Right cardiac atrium (tissue), 5 donors: ENCODE data around the gene MPC1. TPM values are rescaled to one million over a fixed set of nuclear protein-coding genes. Genes with fewer than 3 reads are reported as not detected.
"Not testable (repeated sequence)": the region's sequence is repeated elsewhere in the genome, so short reads cannot be mapped to it uniquely, and the experiment has no call there.

Experiments used
- ATAC-seq, 2 donors: fragments of 200-7000 bp; cut with Tn5 transposase; one replicate each; pipeline versions ENCODE4 v1.8.0 to v1.9.1; 2020; ENCODE audit warnings: moderate library complexity in 2 of 2, mild to moderate bottlenecking in 1 of 2
- DNase-seq, 3 donors: peaks; one replicate each; pipeline ENCODE4 v3.0.0-alpha.2; 2020
- H3K27ac ChIP-seq: one replicate; pipeline ENCODE4 v1.5.1; 2013; ENCODE audit warnings: mild to moderate bottlenecking, low read length, control low read depth, moderate library complexity
- H3K27me3 ChIP-seq: one replicate; pipeline ENCODE4 v1.6.1; 2013; ENCODE audit not compliant: control insufficient read depth, insufficient read depth
- H3K4me1 ChIP-seq: one replicate; pipeline ENCODE4 v1.6.1; 2013; ENCODE audit warnings: low read length; ENCODE audit not compliant: control insufficient read depth, insufficient read depth
- H3K4me3 ChIP-seq: one replicate; pipeline ENCODE4 v1.5.1; 2013; ENCODE audit warnings: low read length, control low read depth
- H3K9me3 ChIP-seq: one replicate; pipeline ENCODE4 v1.6.1; 2013; ENCODE audit warnings: low read length; ENCODE audit not compliant: control insufficient read depth
- WGBS: extraction: QIAGEN DNeasy Blood & Tissue Kit; methylation state at CpG from one replicate; pipeline ENCODE4 v1.1.7; 2013; 5-methylcytosine and 5-hydroxymethylcytosine counted together
- intact Hi-C, 4 donors: fragments of 100-400 bp; cut with DNase I; formaldehyde crosslinking; loops; one replicate each; pipeline versions ENCODE4 v1.11.0 to v1.14.0; 2022 to 2023
- polyA plus RNA-seq: library from polyadenylated mRNA; stranded (reverse); fragments of 200-250 nt; gene quantifications from one replicate; pipeline ENCODE4 v1.2.3, GENCODE V29; 2013
- total RNA-seq, 4 donors: library from RNA; stranded (reverse); fragmentation: NEBNext Ultra II Directional; extraction: Animal tissue kit (Norgen Biotek cat#: 25700); gene quantifications; one replicate each; pipeline ENCODE4 v1.2.1, GENCODE V29; 2021
- donor health status: healthy with polysubstance abuse.
- donor health status: DM: no; HTN: yes; CAD: no.
- donor health status: DM: no; HTN: no; CAD: no.
- donor health status: DM: no; HTN: yes; CAD: no; lungs with severe emphysema.
- donor health status: DM: yes; HTN: yes; CAD: no.

MPC1 gene
- total and polyA plus RNA-seq, 5 donors, result 275 to 760 (median 321) TPM

DNA sequence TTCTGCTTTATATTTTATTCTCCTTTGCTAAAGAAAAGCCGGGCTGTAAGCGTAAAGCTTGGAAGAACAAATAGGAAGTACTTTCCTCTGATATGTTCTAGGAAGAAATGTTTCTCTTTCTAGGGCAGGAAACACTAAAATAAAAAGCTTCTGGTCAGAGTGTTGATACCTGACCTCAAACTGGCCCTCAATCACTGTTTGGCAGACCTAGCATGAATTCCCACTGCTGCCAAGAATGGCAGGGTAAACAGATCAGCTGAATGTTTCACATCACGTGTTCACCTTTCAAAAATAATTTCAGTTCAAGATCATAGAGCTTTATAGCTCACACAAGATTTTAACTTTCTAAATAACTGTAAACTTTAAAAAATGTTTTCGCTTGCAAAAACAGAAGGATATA is 2.9 kb downstream of the MPC1 start:
- DNase-seq (no peak), ATAC-seq (no peak)
- no peak overlapping the region for H3K4me3 ChIP-seq
- no peak overlapping the region for H3K27ac ChIP-seq
- WGBS, result 53% methylated on average over 4 of the region's 4 CpGs
- H3K4me1 ChIP-seq, result no peaks in the 10 kb centered on the region
- intact Hi-C loops, result loop anchor here in 1 of 4 donors (5.0 kb wide), 1 partner anchor 37 kb away; the partner anchor contains the start of gene SFT2D1
- H3K9me3 ChIP-seq, result no peaks in the 10 kb centered on the region
- H3K27me3 ChIP-seq, result no peaks in the 10 kb centered on the region

DNA sequence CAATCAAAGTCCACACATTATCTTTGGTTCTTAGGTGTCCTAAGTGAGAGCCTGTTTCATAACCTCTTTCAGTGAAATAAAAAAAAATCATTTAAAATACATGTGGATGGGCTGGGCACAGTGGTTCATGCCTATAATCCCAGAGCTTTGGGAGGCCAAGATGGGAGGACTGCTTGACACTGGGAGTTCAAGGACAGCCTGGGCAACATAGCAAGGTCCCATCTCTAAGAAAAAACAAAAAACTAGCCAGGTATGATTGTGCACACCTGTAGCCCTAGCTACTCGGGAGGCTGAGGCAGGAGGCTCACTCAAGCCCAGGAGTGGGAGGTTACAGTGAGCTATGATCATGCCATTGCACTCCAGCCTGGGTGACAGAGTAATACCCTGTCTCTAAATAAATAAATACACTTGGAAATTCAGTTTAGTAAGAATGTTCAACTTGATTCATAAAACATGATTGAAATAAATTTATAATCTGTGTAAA is 3.6 kb downstream of the MPC1 start:
- H3K27me3 ChIP-seq, result no peaks in the 10 kb centered on the region
- no peaks in the 10 kb centered on the region for H3K9me3 ChIP-seq
- DNase-seq, result no peak
- H3K4me1 ChIP-seq, result no peaks in the 10 kb centered on the region
- no peak for ATAC-seq
- 91% methylated on average over 1 of the region's 1 CpG for WGBS
- intact Hi-C loops, result no loop called here
- H3K4me3 ChIP-seq, result no peak overlapping the region
- H3K27ac ChIP-seq, result no peak overlapping the region

DNA sequence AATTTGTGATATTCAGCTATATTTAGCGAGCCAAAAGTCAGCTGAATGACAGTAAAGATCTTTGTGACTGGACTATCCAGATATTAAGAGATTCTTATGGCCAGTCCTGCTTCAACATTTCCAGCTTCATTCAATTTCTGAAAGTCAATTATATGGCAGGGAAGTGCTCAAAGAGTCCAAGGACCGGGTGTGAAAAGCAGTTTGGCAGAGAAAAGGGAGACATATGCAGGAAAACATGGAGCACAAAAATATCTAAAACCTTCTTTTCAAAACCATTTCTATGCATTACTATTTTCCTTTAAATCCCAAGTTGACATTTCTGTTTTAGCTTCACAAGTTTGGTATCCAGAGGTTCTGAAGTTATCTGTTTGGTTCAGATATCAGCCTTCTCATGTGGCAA is 5.0 kb downstream of the MPC1 start:
- H3K27ac ChIP-seq, result no peak overlapping the region

DNA sequence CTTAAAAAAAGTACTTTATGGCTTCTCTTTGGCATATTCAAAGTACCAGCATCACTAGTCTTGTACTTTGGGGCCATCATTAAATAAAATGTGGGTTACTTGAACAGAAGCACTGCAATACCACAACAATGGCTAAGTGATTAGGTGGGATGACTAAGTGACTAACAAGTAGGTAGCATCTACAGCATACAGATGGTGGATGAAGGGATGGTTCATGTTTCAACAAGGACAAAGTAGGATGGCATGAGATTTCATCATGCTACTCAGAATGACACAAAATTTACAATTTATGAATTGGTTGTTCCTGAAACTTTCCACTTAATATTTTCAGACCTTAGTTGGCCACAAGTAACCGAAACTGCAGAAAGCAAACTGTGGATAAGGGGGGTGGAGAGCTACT is 7.7 kb downstream of the MPC1 start:
- intact Hi-C loops, result no loop called here

More for the DNA sequence above, 5.0 kb downstream of the MPC1 start:
- H3K27me3 ChIP-seq, result no peaks in the 10 kb centered on the region
- DNase-seq, result no peak
- 57% methylated on average over 2 of the region's 2 CpGs for WGBS
- intact Hi-C loops, result no loop called here
- no peaks in the 10 kb centered on the region for H3K9me3 ChIP-seq
- H3K4me3 ChIP-seq, result no peak overlapping the region
- H3K4me1 ChIP-seq, result no peaks in the 10 kb centered on the region
- ATAC-seq, result no peak

DNA sequence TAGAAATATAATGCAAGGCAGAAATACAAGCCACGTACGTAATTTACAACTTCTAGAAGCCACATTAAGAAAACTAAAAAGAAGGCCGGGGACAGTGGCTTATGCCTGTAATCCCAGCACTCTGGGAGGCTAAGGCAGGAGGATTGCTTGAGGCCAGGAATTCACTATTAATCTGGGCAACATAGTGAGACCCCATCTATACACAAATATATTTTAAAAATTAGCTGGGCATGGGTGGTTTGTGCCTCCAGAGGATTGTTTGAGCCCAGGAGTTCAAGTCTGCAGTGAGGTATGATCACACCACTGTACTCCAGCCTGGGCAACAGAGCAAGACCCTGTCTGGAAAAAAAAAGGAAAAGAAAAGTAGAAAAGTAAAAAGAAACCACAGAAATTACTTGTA is 12.3 kb downstream of the MPC1 start:
- peaks cover 5% of the 10 kb centered on the region for H3K4me1 ChIP-seq
- no peaks in the 10 kb centered on the region for H3K27me3 ChIP-seq
- ATAC-seq (no peak), DNase-seq (no peak)
- no peaks in the 10 kb centered on the region for H3K9me3 ChIP-seq
- H3K27ac ChIP-seq, result no peak overlapping the region
- intact Hi-C loops, result no loop called here
- no peak overlapping the region for H3K4me3 ChIP-seq
- WGBS, result 95% methylated on average over 3 of the region's 3 CpGs

More for the DNA sequence above, 7.7 kb downstream of the MPC1 start:
- Histone ChIP-seq H3K27ac (no peak overlapping the region), H3K4me1 (no peaks in the 10 kb centered on the region), H3K9me3 (no peaks in the 10 kb centered on the region), H3K27me3 (no peaks in the 10 kb centered on the region), H3K4me3 (no peak overlapping the region)
- ATAC-seq, result no peak
- DNase-seq, result no peak
- WGBS, result 92% methylated on average over 1 of the region's 1 CpG

DNA sequence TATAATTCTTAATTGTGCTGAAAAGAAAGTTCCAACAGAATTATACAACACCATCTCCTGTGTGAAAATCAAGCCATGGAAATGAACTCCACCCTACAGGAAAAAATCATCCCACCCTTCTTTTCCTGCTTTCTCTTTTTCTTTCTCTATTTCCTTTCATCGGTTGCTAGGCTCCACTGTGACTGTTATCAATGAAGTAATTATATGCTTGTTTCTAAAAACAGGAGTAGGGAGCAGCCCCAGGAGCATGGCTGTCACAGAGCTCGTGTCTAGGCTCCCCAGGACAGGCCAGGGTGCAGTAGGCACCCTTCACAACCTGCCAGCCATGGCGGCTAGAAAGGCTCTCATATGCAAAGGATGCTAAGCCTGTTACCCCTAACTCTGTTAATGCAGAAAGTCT is 13.0 kb downstream of the MPC1 start:
- Histone ChIP-seq H3K4me1 (peaks cover 5% of the 10 kb centered on the region), H3K4me3 (no peak overlapping the region), H3K27ac (no peak overlapping the region), H3K27me3 (no peaks in the 10 kb centered on the region), H3K9me3 (no peaks in the 10 kb centered on the region)
- DNase-seq (no peak), ATAC-seq (peak in 1 of 2 donors; percentile 59)
- intact Hi-C loops, result no loop called here
- WGBS, result 53% methylated on average over 3 of the region's 3 CpGs

DNA sequence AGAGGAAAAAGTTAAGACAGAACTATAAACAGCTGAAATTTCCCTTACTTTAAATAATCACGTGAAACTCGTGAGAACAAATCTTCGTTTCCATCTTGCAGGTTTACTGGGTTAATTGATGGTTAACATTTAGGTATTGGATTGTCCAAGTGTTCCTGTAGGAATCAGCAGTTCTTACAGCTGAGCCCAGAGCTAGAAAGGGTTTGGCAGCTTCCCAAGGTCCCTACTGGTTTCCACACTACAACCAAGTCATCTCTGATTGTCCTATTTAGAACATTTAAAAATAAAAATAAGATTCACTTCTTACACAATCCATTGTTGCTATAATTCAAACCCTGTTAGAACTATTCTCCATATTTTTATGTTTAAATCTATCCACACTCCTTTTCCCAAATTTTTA is 15.8 kb downstream of the MPC1 start:
- Histone ChIP-seq H3K4me3 (no peak overlapping the region), H3K9me3 (no peaks in the 10 kb centered on the region), H3K27ac (peak overlapping the region; percentile 64), H3K4me1 (peaks cover 5% of the 10 kb centered on the region), H3K27me3 (no peaks in the 10 kb centered on the region)
- intact Hi-C loops, result no loop called here
- WGBS, result 90% methylated on average over 3 of the region's 3 CpGs
- ATAC-seq (no peak), DNase-seq (no peak)

DNA sequence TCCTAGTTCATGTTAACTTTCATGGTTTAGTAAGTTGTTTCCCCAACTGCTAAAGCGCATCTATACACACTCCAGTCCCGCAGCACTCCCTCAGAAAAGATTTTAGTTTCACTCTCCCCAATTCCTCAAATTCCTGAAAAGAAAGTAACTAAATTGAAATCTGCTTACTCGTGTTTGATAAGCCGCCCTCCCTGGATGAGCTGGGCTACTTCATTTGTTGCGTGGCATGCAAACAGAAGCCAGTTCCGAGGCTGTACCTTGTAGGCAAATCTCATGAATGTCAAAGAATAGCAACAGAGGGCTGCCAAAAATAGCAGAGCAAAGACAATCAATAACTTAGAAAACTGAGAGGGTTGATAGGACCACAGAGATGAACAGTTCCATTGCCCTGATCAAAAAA is 16.9 kb downstream of the MPC1 start:
- Histone ChIP-seq H3K4me1 (peaks cover 5% of the 10 kb centered on the region), H3K4me3 (no peak overlapping the region), H3K27ac (peak overlapping the region; percentile 86), H3K9me3 (no peaks in the 10 kb centered on the region), H3K27me3 (no peaks in the 10 kb centered on the region)
- 68% methylated on average over 6 of the region's 6 CpGs for WGBS
- intact Hi-C loops, result no loop called here
- DNase-seq, result no peak
- no peak for ATAC-seq

DNA sequence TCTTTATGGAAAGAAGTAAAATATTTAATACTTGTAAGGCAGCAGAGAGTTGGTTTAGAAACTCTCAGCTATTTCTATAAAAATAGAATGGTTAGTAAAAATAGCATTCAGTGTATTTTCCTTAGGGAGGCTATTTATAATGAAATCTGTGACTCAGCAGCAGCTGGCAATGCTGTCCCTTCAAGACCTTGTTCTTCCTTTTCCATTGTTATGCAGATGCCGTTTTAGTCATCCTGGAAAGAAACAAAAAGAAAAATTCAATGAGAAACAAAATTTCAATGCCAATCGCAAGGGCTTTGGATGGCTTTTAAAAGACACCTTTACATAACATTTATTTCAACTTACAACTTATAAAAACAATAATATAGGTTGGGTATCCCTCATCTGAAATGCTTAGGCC is 17.5 kb downstream of the MPC1 start:
- intact Hi-C loops, result no loop called here
- Histone ChIP-seq H3K27me3 (no peaks in the 10 kb centered on the region), H3K27ac (no peak overlapping the region), H3K4me1 (peaks cover 7% of the 10 kb centered on the region), H3K4me3 (no peak overlapping the region), H3K9me3 (no peaks in the 10 kb centered on the region)
- DNase-seq (no peak), ATAC-seq (peak in 1 of 2 donors; percentile 59)
- 36% methylated on average over 2 of the region's 2 CpGs for WGBS

DNA sequence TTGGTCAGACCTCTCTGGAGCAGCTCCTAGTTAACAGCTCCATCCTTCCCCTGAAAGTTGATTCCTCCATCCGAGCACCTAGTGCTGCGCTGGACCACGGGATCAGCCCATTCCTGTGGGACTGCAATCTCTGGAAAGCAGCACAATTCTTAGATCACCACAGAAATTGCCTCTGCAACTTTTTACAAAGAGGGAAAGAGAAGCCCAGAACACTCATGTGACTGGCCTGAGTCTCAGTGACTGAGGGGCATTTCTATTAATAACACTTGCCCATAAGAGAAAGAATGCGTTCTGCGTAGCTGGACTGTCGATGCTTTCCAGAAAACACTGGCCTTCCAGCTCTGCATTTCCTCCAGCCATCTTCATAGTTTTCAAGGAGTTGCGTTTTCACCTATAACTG is 18.3 kb downstream of the MPC1 start:
- peaks cover 5% of the 10 kb centered on the region for H3K4me1 ChIP-seq
- no peaks in the 10 kb centered on the region for H3K27me3 ChIP-seq
- WGBS, result 44% methylated on average over 7 of the region's 7 CpGs
- H3K27ac ChIP-seq, result peak overlapping the region; percentile 91
- H3K9me3 ChIP-seq, result no peaks in the 10 kb centered on the region
- DNase-seq (no peak), ATAC-seq (peak in 1 of 2 donors; percentile 80)
- no peak overlapping the region for H3K4me3 ChIP-seq
- intact Hi-C loops, result no loop called here

DNA sequence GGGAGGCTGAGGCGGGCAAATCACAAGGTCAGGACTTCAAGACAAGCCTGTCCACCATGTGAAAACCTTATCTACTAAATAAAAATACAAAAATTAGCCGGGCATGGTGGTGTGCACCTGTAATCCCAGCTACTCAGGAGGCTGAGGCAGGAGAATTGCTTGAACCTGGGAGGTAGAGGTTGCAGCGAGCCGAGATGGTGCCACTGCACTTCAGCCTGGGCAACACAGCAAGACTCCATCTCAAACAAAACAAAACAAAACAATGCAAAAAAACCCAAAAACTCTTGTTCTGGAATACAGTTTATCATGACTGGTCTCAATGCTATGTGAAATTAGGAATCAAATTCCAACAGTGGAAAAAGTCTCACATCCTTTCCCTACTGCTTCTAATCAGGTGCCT is 20.3 kb downstream of the MPC1 start:
- H3K9me3 ChIP-seq, H3K27ac ChIP-seq, ATAC-seq, DNase-seq, H3K27me3 ChIP-seq, H3K4me1 ChIP-seq, H3K4me3 ChIP-seq, intact Hi-C loops: not testable (repeated sequence)
- WGBS, result 98% methylated on average over 4 of the region's 4 CpGs

DNA sequence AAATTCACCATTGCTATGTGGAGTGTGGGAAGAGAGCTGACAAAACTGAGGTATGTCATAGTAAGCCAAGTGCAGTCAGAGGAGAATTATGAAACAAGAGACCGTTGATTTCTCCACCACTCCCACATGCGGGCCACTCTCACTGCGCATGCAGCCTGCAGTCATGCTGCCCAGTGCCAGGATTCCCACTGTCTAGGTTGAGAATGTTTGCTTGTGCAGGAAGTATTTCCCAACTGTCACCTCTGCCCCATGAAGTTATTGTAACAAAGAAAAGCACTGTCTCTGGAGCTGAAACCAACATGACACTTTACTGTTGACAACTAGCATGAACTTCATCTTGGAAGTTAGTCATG is 21.7 kb downstream of the MPC1 start:
- Histone ChIP-seq H3K4me1 (peaks cover 5% of the 10 kb centered on the region), H3K27ac (no peak overlapping the region), H3K4me3 (no peak overlapping the region), H3K27me3 (no peaks in the 10 kb centered on the region), H3K9me3 (no peaks in the 10 kb centered on the region)
- DNase-seq (peak; percentile 23 to 75 (median 42)), ATAC-seq (peak; percentile 52 to 63)
- WGBS, result 71% methylated on average over 3 of the region's 3 CpGs
- intact Hi-C loops, result no loop called here
